CD4-positive, alpha-beta T cell treated with Interleukin-15 for 4 hours (primary cell): ENCODE data around the gene NOG.

Experiments
- DNase-seq: peaks from one replicate; pipeline ENCODE4 v3.0.0-alpha.2; 2020; ENCODE audit warnings: low spot score

The NOG gene

DNA sequence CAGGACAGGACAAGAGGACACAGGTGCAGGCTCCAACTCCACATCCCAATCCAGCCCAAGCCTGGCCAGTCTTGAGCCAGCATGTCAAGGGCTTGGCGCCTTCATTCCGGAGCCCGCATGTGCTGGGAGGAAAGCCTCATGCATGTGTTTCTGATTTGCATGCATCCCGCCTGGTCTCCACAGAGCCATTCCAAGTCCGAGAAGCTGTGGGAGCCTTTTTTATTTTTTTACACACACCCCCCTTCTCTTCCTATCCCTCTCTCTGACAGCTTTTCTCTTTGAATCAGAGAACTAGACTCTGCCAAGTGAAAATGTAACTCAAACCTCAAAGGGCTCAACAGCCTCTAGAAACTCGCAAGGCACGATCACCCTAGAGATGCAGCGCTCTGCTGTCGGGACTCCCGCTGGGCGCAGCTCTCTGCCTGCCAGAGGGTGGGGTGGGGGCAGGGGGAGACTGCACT, 45.1 kb downstream of the NOG start:
- DNase-seq = no peak

DNA sequence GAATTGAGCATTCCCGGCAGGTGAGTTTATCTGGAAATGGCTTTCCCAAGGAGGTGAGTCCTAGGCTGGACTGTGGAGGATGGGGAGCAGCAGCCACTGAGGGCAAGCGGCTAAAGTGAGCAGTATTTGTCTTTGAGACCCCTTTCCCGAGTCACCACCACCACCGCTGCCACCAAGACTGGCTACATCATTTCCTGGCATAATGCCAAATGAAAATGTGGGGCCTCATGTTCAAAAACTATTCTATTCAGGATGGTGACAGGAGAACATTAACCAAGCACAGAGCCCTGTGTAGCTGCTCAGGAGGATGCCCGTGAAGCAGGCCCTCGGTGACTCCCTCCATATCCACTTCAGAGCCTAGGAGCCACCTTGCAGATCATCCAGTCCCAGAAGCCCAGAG, 46.0 kb downstream of the NOG start:
- no peak for DNase-seq

DNA sequence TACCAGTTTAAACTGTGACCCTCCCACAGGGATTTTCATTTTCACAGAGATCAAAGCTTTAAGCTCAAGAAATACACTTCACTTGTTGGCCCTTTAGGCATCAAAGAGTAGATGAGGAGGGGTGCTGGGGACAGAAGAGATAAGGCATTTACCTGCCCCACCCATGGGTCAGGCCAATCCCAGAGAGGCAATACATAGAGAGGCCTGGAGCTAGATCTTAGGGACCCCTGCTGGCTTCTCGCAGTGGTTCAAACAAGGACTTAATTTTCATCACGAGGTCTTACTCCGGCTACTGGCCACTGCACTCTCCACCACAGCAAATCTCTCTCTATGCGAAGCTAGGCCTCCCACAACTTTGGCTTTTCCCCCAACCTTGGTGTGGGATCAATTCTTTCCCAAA, 46.6 kb downstream of the NOG start:
- no peak for DNase-seq

DNA sequence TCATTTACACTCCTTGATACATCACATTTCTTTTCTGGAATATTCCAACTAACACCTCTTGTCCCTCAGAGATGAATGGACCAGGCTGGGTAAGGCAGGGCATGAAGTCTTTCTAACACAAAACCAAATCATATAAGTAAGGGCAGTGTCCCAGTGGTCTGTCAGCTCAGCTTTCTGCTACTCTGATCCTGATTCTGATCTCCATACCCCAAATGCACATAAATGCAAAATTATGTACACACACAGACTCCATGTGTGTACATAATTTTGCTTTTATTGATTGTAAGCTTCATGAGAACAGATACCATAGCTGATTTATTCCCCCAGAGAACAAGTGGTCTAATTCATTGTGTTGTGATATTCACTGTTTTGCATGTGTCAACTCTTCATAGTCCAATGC, 47.9 kb downstream of the NOG start:
- DNase-seq = no peak

DNA sequence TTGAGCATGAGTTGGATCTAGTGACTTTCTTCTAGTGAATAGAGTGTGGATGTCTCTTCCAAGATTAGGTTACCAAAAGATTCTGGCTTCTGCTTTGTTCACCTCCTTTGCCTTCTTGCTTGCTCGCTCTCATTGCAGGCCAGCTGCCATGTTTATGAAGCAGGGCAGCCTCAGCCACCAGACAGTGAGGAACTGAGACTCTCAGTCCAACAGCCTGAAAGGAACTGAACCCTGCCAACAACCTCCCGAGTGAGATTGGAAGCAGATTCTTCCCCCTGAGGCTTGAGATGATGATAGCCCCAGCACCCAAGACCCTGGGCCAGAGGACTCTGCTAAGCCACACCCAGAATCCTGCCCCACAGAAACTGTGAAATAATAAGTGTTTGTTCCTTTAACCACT, 48.4 kb downstream of the NOG start:
- DNase-seq = no peak

DNA sequence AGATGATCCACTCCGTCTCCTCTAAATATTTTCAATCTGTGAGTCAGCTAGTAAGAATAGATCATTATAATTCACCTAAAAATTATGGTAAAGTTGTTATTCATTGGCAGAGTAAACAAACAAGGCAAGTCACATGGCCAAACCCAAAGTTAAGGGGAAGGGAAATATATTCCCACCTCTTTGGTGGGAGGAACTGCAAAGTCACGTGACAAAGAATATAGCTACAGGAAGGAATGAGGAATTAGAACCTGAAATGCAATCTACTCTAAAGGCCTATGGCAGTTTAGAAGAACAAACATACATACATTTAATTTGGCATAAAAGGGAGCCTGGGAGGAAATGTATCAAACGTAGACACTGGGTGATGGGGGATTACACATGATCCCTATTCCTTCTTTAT, 48.9 kb downstream of the NOG start:
- DNase-seq = no peak
